Nephron progenitor cell (in vitro differentiated cells): ENCODE results near the gene MYL10.
A peak's percentile ranks its signal among the peaks of the same experiment; 100 is the strongest.

ENCODE experiments used
- DNase-seq: peaks from one replicate; pipeline ENCODE4 v3.0.0; 2021
- H3K27ac Mint-ChIP-seq: 2 replicates; pipeline ENCODE4 v1.8.0; 2021; ENCODE audit warnings: mild to moderate bottlenecking, moderate library complexity, mixed read lengths
- H3K27me3 Mint-ChIP-seq: 2 replicates; pipeline ENCODE4 v1.8.0; 2021; ENCODE audit warnings: mild to moderate bottlenecking, low read depth, mixed read lengths; ENCODE audit not compliant: poor library complexity
- H3K36me3 Mint-ChIP-seq: 2 replicates; pipeline ENCODE4 v1.8.0; 2021; ENCODE audit warnings: low read depth, mixed read lengths
- H3K4me1 Mint-ChIP-seq: 2 replicates; pipeline ENCODE4 v1.8.0; 2021; ENCODE audit warnings: mixed read lengths
- H3K4me3 Mint-ChIP-seq: 2 replicates; pipeline ENCODE4 v1.8.0; 2021; ENCODE audit warnings: mild to moderate bottlenecking, moderate library complexity, mixed read lengths
- H3K9me3 Mint-ChIP-seq: 2 replicates; pipeline ENCODE4 v1.8.0; 2021; ENCODE audit warnings: mild to moderate bottlenecking, moderate library complexity, mixed read lengths
- CTCF ChIP-seq: fragments of 200-600 bp; sonication (generic); IDR thresholded peaks from 2 replicates; pipeline ENCODE4 v1.5.0; 2021; ENCODE audit warnings: antibody characterized with exemption

The MYL10 gene

GRCh38 chr7:101614939-101615302, 14.2 kb downstream of the MYL10 start:
- TF ChIP-seq CTCF: no peak

GRCh38 chr7:101614098-101614938, 14.8 kb downstream of the MYL10 start:
- H3K9me3 Mint-ChIP-seq: no peaks in the 10 kb centered on the region
- H3K27me3 Mint-ChIP-seq: peaks cover 12% of the 10 kb centered on the region
- no peak overlapping the region for H3K4me3 Mint-ChIP-seq
- no peak for TF ChIP-seq CTCF
- no peak for DNase-seq
- peaks cover 38% of the 10 kb centered on the region for H3K4me1 Mint-ChIP-seq
- H3K27ac Mint-ChIP-seq: peak overlapping the region; percentile 69
- H3K36me3 Mint-ChIP-seq: no peaks in the 10 kb centered on the region

More at GRCh38 chr7:101614939-101615302, 14.2 kb downstream of the MYL10 start:
- peaks cover 40% of the 10 kb centered on the region for H3K4me1 Mint-ChIP-seq
- H3K9me3 Mint-ChIP-seq: no peaks in the 10 kb centered on the region
- H3K4me3 Mint-ChIP-seq: no peak overlapping the region
- H3K27ac Mint-ChIP-seq: peak overlapping the region; percentile 69
- peaks cover 12% of the 10 kb centered on the region for H3K27me3 Mint-ChIP-seq
- no peak for DNase-seq
- no peaks in the 10 kb centered on the region for H3K36me3 Mint-ChIP-seq

- no peak overlapping the region for H3K4me3 Mint-ChIP-seq
- H3K4me1 Mint-ChIP-seq: peaks cover 29% of the 10 kb centered on the region
- H3K27ac Mint-ChIP-seq: no peak overlapping the region
- H3K27me3 Mint-ChIP-seq: peaks cover 14% of the 10 kb centered on the region
- TF ChIP-seq CTCF: no peak
- H3K36me3 Mint-ChIP-seq: no peaks in the 10 kb centered on the region
- no peaks in the 10 kb centered on the region for H3K9me3 Mint-ChIP-seq
- no peak for DNase-seq
These were observed 16.1 kb downstream of the MYL10 start for GRCh38 chr7:101612885-101613515.

DNA sequence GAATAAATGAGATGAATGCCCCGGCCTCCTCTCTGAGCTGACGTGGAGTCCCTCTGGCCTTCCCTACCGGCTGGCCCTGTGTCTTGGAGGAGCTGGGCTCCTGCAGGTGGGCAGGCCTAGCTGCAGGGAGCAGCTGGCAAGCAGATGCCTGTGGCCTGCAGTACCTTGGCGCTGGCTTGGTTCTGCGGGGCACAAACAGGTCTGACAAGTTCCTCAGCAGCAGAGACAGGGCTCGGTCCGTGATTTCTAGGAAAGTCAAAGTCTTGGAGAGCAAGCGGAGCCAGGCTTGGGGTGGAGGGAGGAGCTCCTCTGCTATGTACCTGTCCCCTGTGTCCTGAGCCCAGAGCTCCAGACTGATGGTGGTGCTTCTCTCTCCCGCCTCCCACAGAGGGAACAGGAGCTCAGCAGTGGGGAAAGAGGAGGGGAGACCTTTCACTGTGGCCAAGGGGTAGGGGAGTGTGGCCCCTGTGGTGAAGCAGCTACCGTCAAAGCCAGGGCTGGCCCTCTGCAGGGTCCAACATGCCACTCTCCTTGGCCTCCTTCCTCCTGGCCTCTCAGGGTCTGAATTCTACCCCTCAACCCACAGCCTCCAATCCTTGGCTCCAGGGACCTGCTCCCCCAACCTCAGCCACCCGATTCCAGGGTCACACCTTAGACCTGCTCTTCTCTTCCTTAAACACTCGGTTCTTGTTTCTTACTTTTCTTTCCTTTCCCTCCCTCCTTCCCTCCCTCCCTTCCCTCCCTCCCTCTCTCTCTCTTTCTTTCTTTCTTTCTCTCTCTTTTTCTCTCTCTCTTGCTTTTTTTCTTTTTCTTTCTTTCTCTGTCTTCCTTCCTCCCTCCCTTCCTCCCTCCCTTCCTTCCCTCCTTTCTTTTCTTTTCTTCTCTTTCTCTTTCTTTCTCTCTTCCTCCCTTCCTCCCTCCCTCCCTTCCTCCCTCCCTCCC, 20.1 kb downstream of the MYL10 start:
- Mint-ChIP-seq H3K4me1 (peaks cover 14% of the 10 kb centered on the region), H3K9me3 (no peaks in the 10 kb centered on the region), H3K27me3 (peaks cover 11% of the 10 kb centered on the region), H3K36me3 (no peaks in the 10 kb centered on the region), H3K27ac (no peak overlapping the region), H3K4me3 (no peak overlapping the region)
- no peak for TF ChIP-seq CTCF
- no peak for DNase-seq

DNA sequence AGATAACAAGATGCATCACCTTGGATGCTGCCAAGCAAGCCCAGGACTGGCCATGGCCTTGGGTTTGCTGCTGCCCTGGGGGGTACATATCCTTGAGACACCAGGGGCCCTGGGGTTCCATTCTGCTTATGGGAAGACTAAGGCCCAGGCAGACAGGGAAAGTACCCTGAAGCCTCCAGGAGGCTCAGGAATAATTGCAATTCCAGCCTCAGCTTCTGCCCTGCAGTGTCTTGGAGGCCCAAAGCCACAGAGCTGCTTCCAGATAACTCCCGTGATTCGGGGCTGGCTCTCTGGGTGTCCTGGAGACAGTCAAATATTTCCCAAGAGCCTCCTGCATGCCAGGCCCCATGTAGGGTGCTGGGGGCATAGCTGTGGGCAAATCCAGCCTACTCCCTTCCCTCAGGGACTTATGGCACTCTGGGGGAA, 22.6 kb downstream of the MYL10 start:
- Mint-ChIP-seq H3K4me1 (peaks cover 6% of the 10 kb centered on the region), H3K27ac (no peak overlapping the region), H3K9me3 (no peaks in the 10 kb centered on the region), H3K4me3 (no peak overlapping the region), H3K27me3 (peaks cover 16% of the 10 kb centered on the region), H3K36me3 (no peaks in the 10 kb centered on the region)
- TF ChIP-seq CTCF: no peak
- DNase-seq: no peak
